ENCODE measurements around the gene ALPK3.
"Not testable (repeated sequence)": the region's sequence is repeated elsewhere in the genome, so short reads cannot be mapped to it uniquely, and the experiment has no call there.

The ALPK3 gene

DNA sequence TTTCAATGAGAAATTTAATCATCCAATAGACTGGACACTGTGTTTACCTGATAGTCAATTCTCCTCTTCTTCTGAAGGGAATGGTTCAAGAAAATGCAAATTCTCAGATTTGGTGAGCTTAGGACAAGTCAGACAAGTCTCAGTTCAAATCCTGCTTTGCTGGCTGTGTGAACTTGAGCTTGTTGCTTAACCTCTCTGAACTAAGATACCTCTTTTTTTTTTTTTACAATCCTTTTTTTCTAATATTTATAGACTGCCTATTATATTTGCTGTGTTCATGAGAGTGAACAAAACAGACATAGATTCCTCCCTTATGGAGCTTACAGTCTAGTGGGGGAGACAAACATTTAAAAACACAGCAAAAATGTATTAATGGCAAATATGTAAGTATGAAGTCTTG lies 59.1 kb downstream of the ALPK3 start:
- no peak for DNase-seq

DNA sequence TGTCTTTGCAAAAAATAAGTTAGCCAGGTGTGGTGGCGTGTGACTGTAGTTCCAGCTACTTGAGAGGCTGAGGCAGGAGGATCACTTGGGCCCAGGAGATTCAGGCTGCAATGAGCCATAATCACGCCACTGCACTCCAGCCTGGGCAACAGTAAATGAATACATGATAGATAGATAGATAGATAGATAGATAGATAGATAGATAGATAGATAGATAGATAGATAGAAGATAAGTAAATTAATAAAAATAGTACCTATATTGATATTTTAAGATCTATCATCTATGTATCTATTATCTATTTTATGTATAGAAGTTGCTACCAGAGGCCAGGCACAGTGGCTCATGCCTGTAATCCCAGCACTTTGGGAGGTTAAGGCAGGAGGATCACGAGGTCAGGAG lies 60.5 kb downstream of the ALPK3 start:
- not testable (repeated sequence) for DNase-seq

DNA sequence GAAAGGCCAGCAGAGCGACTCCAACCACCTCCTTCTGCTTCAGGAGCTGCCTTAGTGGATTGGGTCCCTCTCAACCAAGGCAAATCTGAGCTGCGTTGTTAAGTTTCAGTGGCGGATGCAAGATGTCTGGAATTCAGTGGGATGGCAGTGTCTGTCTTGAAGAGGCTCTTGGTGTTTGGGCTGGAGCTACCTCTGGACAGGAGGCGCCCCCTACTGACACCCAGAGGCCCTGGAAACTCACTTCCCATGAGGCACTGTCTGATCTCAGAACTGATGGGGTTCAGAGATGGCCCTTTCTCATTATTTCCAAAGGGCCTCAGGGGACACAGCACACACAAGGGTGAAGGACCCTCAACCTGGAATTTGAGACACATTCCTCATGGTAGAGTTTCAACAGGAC lies 61.3 kb downstream of the ALPK3 start:
- peak; percentile 53 for DNase-seq

DNA sequence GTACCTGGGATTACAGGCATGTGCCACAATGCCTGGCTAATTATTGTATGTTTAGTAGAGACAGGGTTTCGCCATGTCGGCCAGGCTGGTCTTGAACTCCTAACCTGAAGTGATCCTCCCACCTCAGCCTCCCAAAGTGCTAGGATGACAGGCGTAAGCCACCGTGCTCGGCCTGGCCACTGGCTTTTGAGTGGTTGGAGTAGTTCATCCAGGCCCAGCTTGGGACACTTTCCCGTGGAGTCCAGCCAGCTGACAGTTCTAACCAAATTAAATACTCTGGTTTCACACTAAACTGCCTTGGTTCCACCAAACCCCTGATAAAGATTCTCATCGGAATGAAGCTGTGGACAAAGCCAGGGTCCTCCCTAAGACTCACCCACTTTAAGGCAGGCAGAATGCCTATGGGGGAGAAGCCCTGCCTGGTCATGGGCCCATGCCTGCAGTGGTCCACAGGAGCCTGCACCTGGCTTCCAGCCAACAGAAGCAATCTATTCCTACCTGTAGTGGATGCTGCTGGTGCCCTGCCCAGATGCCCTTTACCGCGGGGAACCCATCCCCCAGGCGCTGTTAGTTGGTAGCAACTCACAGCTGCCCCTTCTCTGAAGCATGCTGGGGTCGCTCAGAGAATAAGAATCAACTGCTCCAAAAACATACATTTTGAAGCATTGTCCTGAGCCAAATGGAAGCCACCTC lies 62.1 kb downstream of the ALPK3 start:
- DNase-seq = no peak

DNA sequence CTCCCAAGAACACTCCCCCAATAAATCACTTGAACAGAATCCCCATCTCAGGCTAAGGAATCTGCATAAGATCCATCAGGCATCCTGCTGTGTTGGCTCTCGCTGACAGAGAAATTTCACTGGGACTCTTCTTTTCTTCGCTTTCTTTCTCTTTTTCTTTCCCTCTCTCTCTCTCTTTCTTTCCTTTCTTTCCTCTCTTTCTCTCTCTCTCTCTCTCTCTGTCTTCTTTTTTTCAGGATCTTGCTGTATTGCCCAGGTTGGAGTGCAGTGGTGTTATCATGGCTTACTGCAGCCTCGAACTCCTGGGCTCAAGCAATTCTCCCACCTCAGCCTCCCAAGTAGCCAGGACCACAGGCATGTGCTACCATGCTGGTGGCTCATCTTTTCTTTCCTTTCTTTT lies 62.9 kb downstream of the ALPK3 start:
- DNase-seq = no peak

DNA sequence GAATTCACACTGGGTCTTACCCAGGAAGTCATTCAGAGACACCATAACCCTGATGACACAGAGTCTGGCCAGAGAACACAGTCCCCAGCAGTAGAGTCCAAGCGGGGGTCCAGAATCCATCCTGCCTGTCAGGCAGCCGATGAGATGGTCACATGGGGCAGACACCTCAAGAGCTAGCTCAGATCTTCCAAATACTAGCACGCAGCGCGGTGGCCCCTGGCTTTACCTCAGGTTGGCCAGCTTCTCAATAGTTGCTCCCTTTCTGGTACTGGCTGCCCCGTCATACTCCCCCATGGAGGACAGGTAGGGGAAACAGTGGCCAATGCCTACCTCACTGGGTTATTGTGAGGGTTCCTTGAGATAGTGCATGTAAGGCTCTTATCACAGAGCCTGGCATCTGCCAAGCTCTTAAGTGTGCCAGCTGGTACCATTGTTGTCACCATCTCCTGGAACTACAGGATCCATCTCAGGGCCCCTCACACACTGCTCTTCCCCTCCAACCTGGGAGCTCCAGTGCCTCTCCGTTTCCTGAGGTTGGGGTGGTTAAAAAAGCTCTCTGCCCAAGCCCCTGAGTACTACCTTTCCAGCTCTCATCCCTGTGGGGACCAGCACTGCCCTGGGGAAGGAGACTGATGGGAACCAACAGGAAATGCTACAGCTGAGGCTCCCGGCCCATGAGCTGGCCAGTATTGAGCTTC lies 63.8 kb downstream of the ALPK3 start:
- DNase-seq = no peak

DNA sequence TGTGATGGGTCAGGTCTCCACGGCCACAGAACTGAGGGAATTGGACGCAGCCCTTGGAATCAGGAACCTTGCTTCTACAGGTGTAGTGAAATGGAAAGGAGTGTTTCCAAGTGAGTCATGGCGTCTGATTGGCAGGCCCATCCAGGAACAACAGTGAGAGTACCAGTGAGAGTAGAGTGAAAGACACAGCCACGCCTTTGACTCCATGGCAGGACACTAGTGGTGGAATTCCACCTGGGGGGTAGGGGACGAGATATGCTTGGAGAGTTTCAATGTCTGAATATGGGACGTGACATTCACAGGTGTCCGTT lies 64.3 kb downstream of the ALPK3 start:
- peak; percentile 9 for DNase-seq

DNA sequence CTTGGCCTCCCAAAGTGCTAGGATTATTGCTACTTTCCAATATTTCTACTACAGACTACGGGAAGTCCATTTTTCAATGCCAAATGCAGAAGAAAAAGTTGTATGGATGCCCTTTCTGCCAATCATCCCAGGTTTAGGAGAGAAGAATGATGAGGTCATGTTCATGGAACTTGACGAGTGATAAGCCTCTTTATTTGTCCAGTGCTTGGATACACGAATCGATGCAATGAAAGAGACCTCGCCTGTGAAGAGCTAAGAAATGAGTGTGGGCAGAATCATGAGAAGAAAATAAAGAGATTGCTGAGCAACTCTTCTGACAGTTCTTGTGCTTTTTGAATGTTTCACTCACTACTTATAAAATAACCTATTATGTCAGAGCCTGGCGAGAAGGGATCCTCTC lies 66.3 kb downstream of the ALPK3 start:
- DNase-seq = peak; percentile 37

DNA sequence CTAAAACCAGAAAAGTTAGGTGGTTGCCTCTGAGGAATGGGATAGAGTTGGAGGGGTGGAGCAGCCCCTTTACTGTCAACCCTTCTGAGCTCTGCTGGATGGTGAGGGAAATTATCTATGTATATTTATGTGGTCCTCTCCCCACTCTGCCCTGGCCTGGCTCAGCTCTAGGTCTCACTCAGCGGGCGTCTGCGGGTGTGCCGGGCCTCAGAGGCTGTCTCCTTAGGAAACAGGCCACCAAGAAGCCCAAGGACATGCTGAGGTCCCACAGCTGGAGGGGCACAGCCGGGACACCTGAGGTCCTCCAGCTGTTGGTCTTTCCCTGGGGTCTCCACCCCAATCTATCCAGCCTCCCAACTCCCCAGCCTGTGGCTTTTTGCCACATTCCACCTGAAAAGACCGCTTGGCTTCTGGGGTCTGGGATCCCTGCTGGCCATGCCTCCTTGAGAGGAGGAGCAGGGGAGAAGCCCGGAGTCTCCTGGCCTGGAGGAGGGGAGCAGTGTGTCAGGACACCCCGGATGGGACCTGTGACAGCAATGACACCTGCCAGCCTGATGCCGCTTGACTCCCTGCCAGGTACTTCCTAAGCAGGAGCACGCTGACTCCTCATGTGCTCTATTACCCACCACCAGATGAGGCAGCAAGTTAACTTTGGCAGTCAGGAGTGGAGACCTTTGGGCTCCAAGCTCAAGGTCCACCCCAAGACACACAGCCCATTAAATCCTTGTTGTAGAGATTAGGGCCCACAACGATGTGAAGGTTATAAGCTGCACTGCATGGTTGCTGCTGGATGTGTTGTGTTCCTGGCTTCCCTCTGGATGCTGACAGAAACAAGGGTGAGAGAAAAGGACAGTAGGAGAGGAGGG lies 67.0 kb downstream of the ALPK3 start, which contains the start of gene SLC28A1:
SLC28A1 (plus strand) TSS at position 747 of the 866 bp plus-strand sequence. CDS start 3,099 bp downstream, outside the sequence.
- no peak for DNase-seq

DNA sequence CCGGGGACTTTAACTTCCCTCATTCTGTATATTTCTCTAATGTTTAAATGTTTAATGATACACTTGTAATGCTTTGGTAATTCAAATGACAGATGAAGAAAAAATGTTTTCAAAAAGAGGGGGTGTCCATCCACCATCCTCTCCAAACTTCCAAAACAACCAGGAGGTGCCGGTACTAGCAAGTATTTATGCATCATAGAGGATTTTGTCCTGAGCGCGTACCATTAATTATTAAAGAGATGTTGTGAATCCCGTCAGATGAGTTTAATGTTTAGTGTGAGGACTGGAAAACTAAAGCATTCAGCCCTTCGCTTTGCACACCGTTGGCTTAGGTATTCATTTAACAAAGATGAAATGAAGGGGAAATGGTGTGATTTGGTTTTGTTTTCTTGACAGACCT lies 68.6 kb downstream of the ALPK3 start:
- DNase-seq = no peak

DNA sequence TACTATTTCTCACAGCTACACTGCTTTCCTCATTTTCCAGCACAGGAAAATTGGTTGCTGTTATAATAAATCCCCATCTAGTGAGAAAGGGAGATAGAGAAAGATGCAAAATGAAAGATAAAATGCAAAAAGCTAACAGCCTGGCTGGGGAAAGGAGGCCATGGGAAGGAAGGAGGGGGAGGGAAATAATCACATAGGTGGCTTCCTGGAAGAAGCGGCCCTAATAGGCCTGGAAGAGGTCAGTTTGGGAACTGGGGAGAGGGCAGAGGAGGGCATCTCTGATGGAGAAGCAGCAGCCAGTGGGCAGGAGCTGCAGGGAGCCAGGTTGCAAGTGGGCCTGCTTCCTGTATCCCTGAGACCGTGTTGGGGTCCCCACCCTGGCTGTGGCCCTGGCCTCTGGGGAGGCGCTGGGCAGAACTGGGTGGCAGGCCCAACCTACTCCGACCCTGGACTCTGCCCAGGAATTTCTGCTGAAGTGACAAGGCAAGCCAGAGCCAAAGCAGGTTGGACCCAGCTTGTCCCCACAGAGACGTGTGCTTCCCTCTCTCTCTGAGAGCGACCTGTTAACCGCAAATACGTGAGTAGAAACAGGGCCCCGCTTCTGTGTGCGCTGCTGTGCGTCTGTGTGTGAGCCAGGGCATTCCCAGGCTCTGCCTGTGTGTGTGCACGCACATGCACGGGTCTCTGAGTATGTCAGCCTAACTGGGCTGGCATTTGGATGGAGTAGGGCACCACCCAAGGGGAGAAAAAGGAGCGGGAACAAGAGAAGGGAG lies 69.2 kb downstream of the ALPK3 start:
- DNase-seq = no peak

DNA sequence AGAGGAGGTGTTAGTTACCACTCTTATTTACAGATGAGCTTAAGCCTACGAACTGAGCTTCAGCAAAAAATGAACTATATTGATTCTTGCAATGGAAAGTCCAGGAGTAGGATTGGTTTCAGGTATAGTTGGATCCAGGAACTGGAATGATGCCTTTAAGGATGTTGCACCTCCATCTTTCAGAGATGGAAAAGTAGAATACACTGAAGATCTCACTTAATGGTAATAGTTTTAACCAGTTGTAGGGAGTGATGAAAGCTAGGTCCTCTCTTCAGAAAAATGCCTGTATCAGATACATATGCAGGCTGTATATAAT lies 69.8 kb downstream of the ALPK3 start:
- no peak for DNase-seq

DNA sequence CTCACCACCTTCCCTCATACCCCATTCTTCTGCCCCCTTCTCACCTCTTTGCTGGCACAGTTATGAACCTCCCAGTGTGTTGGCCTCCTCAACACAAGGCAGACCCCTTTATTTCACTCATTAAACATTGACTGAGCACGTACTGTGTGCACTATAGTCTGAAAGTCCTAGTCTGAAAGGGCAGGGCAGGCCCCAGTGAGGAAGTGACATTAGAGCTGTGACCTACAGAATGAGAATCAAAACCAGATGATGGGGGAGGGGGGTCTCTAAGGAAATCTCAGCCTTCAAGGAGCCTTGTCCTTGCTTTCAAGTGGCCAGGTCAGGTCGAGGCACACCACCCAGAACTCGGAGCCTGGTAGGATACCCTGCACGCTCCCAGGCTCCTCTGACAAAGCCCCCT lies 70.8 kb downstream of the ALPK3 start:
- DNase-seq = no peak

DNA sequence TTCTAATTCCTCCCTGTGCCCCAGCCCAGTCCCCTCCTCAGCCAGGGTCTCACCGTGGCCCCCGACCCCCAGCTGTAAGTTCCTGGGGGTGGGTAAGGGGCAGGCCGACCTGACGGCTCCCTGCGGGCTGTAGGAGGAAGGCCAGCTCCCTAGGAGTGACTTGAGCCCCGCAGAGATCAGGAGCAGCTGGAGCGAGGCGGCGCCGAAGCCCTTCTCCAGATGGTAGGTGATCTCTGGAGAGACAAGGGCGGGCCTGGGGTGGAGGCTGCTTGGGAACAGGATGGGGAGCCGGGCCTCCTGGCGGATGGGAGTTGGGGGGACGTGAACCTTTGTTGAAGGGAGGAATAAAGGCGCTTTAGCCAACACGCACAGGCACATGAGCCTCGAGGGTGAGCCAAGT lies 71.5 kb downstream of the ALPK3 start:
- no peak for DNase-seq

DNA sequence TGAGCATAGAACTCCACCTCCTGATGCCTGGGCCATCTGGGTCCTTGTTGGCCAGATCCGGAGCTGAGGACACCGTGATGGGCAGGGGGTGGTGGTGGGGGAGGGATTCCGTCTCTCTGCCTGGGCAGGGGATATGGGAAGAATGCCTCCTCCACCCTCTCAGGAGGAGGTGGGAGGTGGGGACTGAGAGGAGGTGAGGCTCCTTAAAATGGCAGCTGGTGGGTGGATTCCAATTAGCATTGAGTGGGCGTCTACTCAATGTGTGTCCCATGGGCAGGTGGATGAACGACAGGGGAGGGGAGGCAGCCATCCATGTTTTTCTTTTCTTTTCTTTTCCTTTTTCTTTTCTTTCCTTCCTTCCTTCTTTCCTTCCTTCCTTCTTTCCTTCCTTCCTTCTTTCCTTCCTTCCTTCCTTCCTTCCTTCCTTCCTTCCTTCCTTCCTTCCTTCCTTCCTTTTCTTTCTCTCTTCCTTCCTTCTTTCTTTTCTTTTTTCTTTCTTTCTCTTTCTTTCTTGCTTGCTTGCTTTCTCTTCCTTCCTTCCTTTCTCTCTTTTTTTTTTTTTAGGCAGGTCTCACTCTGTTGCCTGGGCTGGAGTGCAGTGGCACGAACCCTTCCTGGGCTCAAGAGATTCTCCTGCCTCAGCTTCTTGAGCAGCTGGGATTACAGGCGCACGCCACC lies 72.3 kb downstream of the ALPK3 start:
- DNase-seq = no peak

DNA sequence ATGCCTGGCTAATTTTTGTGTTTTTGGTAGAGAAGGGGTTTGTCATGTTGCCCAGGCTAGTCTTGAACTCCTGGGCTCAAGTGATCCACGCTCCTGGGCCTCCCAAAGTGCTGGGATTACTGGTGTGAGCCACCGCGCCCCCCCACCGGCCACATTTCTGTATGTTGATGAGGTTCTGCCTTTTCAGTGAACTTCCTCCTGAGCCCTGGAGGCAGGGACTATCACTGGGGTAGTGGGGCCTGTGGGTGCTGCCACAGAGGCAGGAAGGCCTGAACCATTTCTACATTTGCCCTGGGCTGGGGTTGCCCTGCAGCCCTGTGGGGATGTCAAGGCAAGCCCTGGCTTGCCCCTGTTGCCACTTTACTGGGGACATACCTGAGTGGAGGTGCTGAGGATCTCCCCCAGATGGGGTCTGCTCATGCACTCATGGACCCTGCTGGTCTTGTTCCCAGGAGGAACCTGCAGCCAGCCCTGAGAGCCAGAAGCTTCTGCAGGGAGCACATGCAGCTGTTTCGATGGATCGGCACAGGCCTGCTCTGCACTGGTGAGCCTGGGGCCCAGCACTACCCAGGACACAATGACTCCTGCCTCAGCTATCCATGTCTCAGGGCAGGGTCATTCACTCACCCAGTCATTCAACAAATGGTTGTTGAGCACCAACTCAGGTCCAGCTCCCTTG lies 73.0 kb downstream of the ALPK3 start:
- no peak for DNase-seq

DNA sequence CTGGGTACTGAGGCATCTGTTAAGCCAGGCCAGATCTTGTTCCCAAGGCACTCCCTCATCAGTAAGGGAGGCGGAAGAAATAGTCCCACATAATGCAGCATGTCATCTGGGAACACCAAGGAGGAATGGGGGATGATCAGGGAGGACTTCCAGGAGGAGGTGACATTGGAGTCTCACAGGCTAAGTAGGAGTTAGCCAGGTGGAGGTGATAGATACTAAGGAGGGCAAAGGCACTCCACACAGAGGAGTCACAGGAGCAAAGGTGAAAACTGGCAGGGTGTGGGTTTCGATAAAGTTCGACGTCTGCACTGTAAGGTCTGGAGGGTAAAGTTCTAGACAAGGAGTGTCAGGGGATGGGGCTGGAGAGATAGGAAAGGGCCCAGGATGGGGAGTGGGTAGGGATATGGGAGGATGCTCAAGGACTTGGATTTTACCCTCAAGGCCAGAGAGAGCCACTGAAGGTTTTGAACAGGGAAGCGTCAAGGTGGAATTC lies 73.6 kb downstream of the ALPK3 start:
- DNase-seq = no peak

DNA sequence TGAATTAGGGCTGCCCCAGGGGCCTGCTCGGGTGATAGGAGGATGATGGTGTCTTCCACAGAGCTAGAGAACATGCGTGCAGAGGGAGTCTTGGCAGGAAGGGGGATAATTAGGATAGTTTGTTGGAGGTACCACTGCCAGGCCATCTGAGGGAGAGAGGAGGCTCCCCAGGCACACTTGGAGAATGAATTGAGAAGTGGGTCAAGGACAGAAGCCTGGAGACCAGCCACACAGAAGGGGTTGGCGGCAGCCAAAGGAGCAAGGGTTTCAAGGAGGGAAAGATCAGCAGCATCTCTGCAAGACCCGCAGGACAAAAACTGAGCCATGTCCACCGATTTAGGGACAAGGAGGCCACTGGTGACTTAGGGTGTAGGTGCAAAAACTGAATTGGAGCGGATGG lies 74.2 kb downstream of the ALPK3 start:
- DNase-seq = no peak

DNA sequence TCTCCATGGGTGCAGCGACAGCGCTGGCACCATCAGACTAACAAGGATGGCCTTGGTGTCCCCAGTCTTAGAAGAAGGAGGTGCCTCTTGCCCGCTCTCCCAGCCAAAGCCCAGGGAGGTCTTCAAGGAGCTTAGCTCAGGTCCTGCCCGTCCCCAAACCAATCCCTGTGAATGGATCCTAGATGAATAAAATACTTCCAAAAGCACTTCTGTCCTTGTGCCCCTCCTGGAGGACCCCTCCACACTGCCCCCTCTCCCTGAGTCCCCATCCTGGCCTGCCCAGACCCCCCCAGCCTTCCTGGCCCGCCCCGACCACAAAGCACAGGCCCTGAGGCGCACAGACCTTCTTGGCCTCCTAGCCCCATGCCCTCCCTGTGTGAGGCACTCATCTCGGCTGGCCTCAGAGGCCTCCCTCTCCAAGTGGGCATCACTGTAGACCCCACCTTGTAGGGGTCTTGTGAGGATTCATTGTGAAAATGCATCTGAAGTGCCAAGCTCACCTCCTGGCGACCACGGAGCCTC lies 75.7 kb downstream of the ALPK3 start:
- DNase-seq = no peak

DNA sequence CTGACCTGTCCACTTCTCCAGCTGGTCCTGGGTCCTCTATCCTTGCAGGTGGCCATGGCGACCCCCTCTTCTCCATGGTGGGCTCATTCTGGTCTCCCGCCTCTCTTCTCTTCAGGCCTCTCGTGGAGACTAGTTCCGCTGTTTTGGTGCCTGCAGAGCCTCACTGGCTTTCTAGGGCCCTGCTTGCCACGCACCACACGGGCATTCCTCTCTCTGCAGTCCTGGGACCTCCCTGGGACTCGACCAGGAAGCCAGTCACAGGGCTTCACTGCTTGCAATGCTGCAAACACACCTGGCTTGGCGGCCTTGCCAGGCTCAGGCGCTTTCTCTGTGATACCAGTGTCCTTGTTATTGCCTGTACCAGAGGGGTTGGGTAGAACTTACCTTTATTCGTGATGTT lies 76.5 kb downstream of the ALPK3 start:
- no peak for DNase-seq

DNA sequence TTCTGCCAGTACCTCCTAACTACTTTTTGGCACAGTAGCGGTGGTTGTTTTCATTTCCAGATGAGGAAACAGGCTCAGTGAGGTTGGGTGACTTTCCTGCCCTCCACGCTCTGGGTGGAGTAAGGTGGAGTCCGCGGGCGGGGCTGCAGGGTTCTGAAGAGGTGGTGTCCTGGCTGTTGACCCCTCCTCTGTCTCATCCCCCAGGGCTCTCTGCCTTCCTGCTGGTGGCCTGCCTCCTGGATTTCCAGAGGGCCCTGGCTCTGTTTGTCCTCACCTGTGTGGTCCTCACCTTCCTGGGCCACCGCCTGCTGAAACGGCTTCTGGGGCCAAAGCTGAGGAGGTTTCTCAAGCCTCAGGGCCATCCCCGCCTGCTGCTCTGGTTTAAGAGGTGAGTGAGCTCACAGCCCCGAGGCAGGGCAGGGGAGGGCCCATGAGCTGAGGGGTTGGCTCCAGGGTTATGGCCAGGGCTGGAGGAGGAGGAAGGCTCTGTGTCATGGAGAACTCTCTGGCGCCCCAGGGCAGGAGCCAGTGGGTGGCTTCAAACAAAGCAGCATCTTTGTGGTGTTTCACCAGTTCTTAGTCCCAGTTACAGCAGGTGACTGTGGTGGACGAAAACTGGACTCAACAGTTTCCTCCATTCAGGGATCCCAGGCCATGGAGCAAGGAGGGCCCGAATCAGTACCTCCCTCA lies 77.7 kb downstream of the ALPK3 start:
- DNase-seq = no peak
